ENCODE measurements around the gene ARL2. TPM values are rescaled to one million over a fixed set of nuclear protein-coding genes. Genes with fewer than 3 reads are reported as not detected.
A peak's percentile ranks its signal among the peaks of the same experiment; 100 is the strongest.

ARL2 gene
- total RNA-seq (100 to 1,000 TPM; 109 to 171 (median 145) TPM), polyA plus RNA-seq (100 to 1,000 TPM; 119 to 168 (median 154) TPM)
- long read RNA-seq, donor 1, transcript ARL2-206 (4 exons, 795 nt) = minor isoform, 7 of 127 reads
- long read RNA-seq, donor 1, transcript ARL2-201 (5 exons, 979 nt) = major isoform, 110 of 127 reads
- long read RNA-seq, donor 1, partial matches to known transcripts = 1 of 127 reads
- long read RNA-seq, donor 1, other reads (novel, unspliced or antisense) = 2 of 127 reads
- long read RNA-seq, donor 2, transcript ARL2-204 (6 exons, 830 nt) = minor isoform, 8 of 172 reads
- long read RNA-seq, donor 2, transcript ARL2-201 (5 exons, 979 nt) = major isoform, 151 of 172 reads
- long read RNA-seq, donor 2, partial matches to known transcripts = 4 of 172 reads
- long read RNA-seq, donor 2, other reads (novel, unspliced or antisense) = 2 of 172 reads

- H3K4me3 ChIP-seq = peak within 1 kb of the TSS; percentile 81
- DNase-seq (peak; percentile 92 to 96), ATAC-seq (peak; percentile 90 to 96 (median 92))
- intact Hi-C loops (cut with DNase I) = loop anchor here (1.0 to 10.0 kb wide), 4 partner anchors 87 to 169 kb away; partner anchors contain the start of genes CDC42BPG (in 1 of the 2) and TM7SF2 (in 1 of the 2)
- peaks cover 0 to 14% of the 10 kb centered on the region in 2 donors for H3K36me3 ChIP-seq (ENCODE audit: insufficient read depth in 1 of 2, low read depth in 1 of 2)
- peaks cover 5% of the 10 kb centered on the region for H3K4me1 ChIP-seq
- WGBS, 3 donors = 0 to 1% (median 0%) methylated on average over 64 to 96 of the region's 96 CpGs
- peak; percentile 86 for TF ChIP-seq CTCF (IDR thresholded peaks at IDR 0.05)
- H3K9me3 ChIP-seq = no peaks in the 10 kb centered on the region
- peak within 1 kb of the TSS; percentile 97 for H3K27ac ChIP-seq
- H3K27me3 ChIP-seq (ENCODE audit: insufficient read depth in 3 of 3, low read length in 2 of 3) = no peaks in the 10 kb centered on the region
These were observed at the start of gene ARL2 for GRCh38 chr11:65013888-65014725. Gene ARL2 (plus strand): TSS chr11:65014160. CDS start chr11:65014208, 48 bp downstream.

DNA sequence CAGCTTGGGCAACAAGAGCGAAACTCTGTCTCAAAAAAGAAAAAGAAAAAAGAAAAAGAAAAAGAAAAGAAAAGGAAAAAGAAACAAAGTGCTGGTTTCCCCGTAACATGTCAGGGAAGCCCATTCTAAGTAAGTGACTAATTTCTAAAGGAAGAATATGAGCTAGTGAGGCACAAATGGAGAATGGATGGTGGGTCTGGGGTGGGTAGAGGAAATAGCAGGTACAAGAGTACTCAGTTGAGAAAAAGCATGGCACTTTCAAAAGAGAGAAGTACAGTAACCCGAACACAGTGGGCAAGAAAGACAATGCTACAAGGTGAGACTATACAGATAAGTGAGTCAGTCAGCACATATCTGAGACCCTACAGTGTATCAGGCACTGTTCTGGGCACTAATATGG, 46.6 kb upstream of the ARL2 start:
- no peaks in the 10 kb centered on the region for H3K27me3 ChIP-seq (ENCODE audit: insufficient read depth in 3 of 3, low read length in 2 of 3)
- no peak for TF ChIP-seq CTCF (IDR thresholded peaks at IDR 0.05)
- peaks cover 10% of the 10 kb centered on the region for H3K4me1 ChIP-seq
- intact Hi-C loops (cut with DNase I) = no loop called here
- WGBS, 3 donors = 89 to 98% (median 96%) methylated on average over 3 of the region's 3 CpGs
- no peak overlapping the region for H3K4me3 ChIP-seq
- ATAC-seq = no peak
- no peaks in the 10 kb centered on the region for H3K36me3 ChIP-seq (ENCODE audit: insufficient read depth in 1 of 2, low read depth in 1 of 2)
- no peak overlapping the region for H3K27ac ChIP-seq
- no peak for DNase-seq
- H3K9me3 ChIP-seq = no peaks in the 10 kb centered on the region

DNA sequence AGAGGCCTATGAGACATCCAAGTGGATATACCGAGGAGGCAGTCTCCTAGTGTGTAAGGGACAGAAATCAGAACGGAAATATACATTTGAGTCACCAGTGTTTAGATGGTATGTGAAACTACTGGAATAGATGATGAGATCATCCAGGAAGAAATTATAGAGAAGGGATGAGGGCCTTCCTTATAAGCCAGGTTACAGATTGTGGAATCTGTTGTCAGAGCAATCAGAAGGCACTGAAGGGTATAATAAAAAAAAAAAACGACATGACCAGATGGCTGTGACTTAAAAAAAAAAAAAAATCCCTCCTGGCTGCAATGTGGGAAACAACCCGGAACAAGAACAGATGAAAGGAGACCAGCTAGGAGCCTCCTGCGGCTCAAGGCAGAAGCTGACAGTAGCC, 44.8 kb upstream of the ARL2 start:
- 24 to 34% (median 29%) methylated on average over 5 of the region's 5 CpGs for WGBS, 3 donors
- Histone ChIP-seq H3K4me3 (no peak overlapping the region), H3K27me3 (ENCODE audit: insufficient read depth in 3 of 3, low read length in 2 of 3) (no peaks in the 10 kb centered on the region), H3K4me1 (peaks cover 11% of the 10 kb centered on the region), H3K9me3 (no peaks in the 10 kb centered on the region), H3K36me3 (ENCODE audit: insufficient read depth in 1 of 2, low read depth in 1 of 2) (no peaks in the 10 kb centered on the region), H3K27ac (no peak overlapping the region)
- ATAC-seq (no peak), DNase-seq (no peak)
- no peak for TF ChIP-seq CTCF (IDR thresholded peaks at IDR 0.05)
- intact Hi-C loops (cut with DNase I) = no loop called here

- H3K4me1 ChIP-seq = peaks cover 11% of the 10 kb centered on the region
- H3K36me3 ChIP-seq (ENCODE audit: insufficient read depth in 1 of 2, low read depth in 1 of 2) = no peaks in the 10 kb centered on the region
- 90 to 92% (median 92%) methylated on average over 8 of the region's 8 CpGs for WGBS, 3 donors
- ATAC-seq (no peak), DNase-seq (no peak)
- no peaks in the 10 kb centered on the region for H3K9me3 ChIP-seq
- no peak overlapping the region for H3K27ac ChIP-seq
- H3K27me3 ChIP-seq (ENCODE audit: insufficient read depth in 3 of 3, low read length in 2 of 3) = no peaks in the 10 kb centered on the region
- no peak overlapping the region for H3K4me3 ChIP-seq
- intact Hi-C loops (cut with DNase I) = no loop called here
- TF ChIP-seq CTCF (IDR thresholded peaks at IDR 0.05) = no peak
These were observed 43.2 kb upstream of the ARL2 start for GRCh38 chr11:64970731-64971151.
